Endodermal cell (in vitro differentiated cells): ENCODE data around the gene RPAP3. TPM values are rescaled to one million over a fixed set of nuclear protein-coding genes. Genes with fewer than 3 reads are reported as not detected.
A peak's percentile ranks its signal among the peaks of the same experiment; 100 is the strongest.

Experiments
- DNase-seq: peaks from one replicate; pipeline ENCODE4 v3.0.0-alpha.2; 2017
- H3K27ac ChIP-seq: 2 replicates; pipeline ENCODE4 v1.5.1; 2013; ENCODE audit warnings: mild to moderate bottlenecking, low read depth, low read length, moderate library complexity
- H3K27me3 ChIP-seq: 2 replicates; pipeline ENCODE4 v1.6.1; 2013; ENCODE audit warnings: mild to moderate bottlenecking, low read length, moderate library complexity; ENCODE audit not compliant: insufficient read depth, control insufficient read depth, poor library complexity, severe bottlenecking
- H3K36me3 ChIP-seq: 2 replicates; pipeline ENCODE4 v1.7.0; 2013; ENCODE audit warnings: mild to moderate bottlenecking, low read length, moderate library complexity; ENCODE audit not compliant: control insufficient read depth, insufficient read depth
- H3K4me1 ChIP-seq: one replicate; pipeline ENCODE4 v1.7.0; 2013; ENCODE audit warnings: low read length; ENCODE audit not compliant: control insufficient read depth, insufficient read depth
- H3K4me3 ChIP-seq: 2 replicates; pipeline ENCODE4 v1.5.1; 2013; ENCODE audit warnings: mild to moderate bottlenecking, low read length, moderate library complexity
- H3K9ac ChIP-seq: 2 replicates; pipeline ENCODE4 v1.6.1; 2013; ENCODE audit warnings: mild to moderate bottlenecking, low read length, moderate library complexity; ENCODE audit not compliant: poor library complexity, severe bottlenecking; ENCODE audit errors: extremely low read depth
- H3K9me3 ChIP-seq: 2 replicates; pipeline ENCODE4 v1.6.1; 2013; ENCODE audit warnings: mild to moderate bottlenecking, low read length, moderate library complexity; ENCODE audit not compliant: control insufficient read depth
- H3K27ac Mint-ChIP-seq: 2 replicates; pipeline ENCODE4 v1.8.0; 2020; ENCODE audit warnings: mixed read lengths
- H3K27me3 Mint-ChIP-seq: 2 replicates; pipeline ENCODE4 v1.8.0; 2021; ENCODE audit warnings: mild to moderate bottlenecking, mixed read lengths; ENCODE audit not compliant: insufficient read depth
- H3K36me3 Mint-ChIP-seq: 2 replicates; pipeline ENCODE4 v1.8.0; 2020; ENCODE audit warnings: low read depth, mixed read lengths
- H3K4me1 Mint-ChIP-seq: 2 replicates; pipeline ENCODE4 v1.8.0; 2020; ENCODE audit warnings: mixed read lengths
- H3K4me3 Mint-ChIP-seq: 2 replicates; pipeline ENCODE4 v1.8.0; 2020; ENCODE audit warnings: mild to moderate bottlenecking, moderate library complexity, mixed read lengths
- H3K9me3 Mint-ChIP-seq: 2 replicates; pipeline ENCODE4 v1.8.0; 2020; ENCODE audit warnings: mild to moderate bottlenecking, mixed read lengths
- WGBS, 2 experiments: methylation state at CpG; one replicate each; pipeline versions ENCODE4 v1.1.5 to v1.1.7; 2013; ENCODE audit warnings: missing lambda C conversion rate in 2 of 2, mixed read lengths in 1 of 2; ENCODE audit not compliant: insufficient coverage in 1 of 2, insufficient read length in 1 of 2; 5-methylcytosine and 5-hydroxymethylcytosine counted together
- total RNA-seq, 2 donors: library from RNA; stranded (reverse); fragmentation: NEBNext Ultra II Directional in 1 of 2; extraction: Animal tissue kit (Norgen Biotek cat#: 25700) in 1 of 2; gene quantifications; 2 replicates in 1 of 2; 3 replicates in 1 of 2; pipeline ENCODE4 v1.2.1, GENCODE V29; 2021
- TF ChIP-seq, protein P1 (sequence below): fragments of 200-600 bp; sonication (generic); conservative IDR thresholded peaks from 2 replicates; pipeline ENCODE4 v1.5.0; 2021; ENCODE audit warnings: antibody characterized with exemption, mild to moderate bottlenecking

The RPAP3 gene
- total RNA-seq, 2 donors from 2014 or later: 52.0 to 56.9 TPM

DNA sequence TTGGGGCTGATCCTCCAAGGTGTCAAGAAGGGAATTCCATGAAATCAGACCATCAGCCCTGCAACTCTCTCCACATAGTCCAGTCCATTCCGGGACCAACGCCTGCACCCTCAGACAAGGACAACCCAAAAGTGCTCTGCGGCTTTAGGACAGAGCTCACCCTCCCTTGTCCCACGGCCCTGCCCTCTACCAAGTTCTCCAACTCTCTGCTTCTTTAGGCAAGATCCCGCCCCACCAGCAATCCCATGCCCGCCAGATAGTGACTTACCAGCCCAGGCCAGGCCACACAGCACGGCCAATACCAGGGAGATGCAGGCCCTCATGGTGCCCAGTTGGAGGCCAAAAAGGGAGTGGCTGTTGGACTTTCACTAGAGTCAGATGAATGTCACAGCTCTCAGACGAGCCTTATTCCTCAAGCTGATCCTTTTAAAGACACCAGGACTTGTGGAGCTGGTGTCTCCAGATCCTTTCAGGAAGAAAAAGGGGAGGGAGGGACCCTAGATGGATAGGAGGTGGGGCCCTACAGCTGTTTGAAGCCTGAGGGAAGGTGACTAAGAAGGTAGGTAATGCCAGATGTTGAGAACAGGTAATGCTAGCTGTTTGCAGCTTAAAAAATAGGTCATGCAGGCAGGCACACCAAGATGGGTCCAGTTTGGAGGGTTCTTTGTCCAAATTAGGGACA, 19.4 kb upstream of the RPAP3 start, which contains the start of gene ENDOU:
TSS of gene ENDOU (minus strand) at position 400 of the 682 bp plus-strand sequence. CDS start at position 323, 77 bp downstream.
- H3K27me3 Mint-ChIP-seq: peaks cover 11% of the 10 kb centered on the region
- no peak for DNase-seq
- Histone ChIP-seq H3K9ac (no peak within 1 kb of the TSS), H3K9me3 (no peaks in the 10 kb centered on the region), H3K4me3 (no peak within 1 kb of the TSS), H3K36me3 (no peaks in the 10 kb centered on the region), H3K27me3 (no peaks in the 10 kb centered on the region), H3K27ac (no peak within 1 kb of the TSS), H3K4me1 (no peaks in the 10 kb centered on the region)
- no peaks in the 10 kb centered on the region for H3K4me1 Mint-ChIP-seq
- no peak within 1 kb of the TSS for H3K4me3 Mint-ChIP-seq
- H3K27ac Mint-ChIP-seq: no peak within 1 kb of the TSS
- TF ChIP-seq, protein P1, sequence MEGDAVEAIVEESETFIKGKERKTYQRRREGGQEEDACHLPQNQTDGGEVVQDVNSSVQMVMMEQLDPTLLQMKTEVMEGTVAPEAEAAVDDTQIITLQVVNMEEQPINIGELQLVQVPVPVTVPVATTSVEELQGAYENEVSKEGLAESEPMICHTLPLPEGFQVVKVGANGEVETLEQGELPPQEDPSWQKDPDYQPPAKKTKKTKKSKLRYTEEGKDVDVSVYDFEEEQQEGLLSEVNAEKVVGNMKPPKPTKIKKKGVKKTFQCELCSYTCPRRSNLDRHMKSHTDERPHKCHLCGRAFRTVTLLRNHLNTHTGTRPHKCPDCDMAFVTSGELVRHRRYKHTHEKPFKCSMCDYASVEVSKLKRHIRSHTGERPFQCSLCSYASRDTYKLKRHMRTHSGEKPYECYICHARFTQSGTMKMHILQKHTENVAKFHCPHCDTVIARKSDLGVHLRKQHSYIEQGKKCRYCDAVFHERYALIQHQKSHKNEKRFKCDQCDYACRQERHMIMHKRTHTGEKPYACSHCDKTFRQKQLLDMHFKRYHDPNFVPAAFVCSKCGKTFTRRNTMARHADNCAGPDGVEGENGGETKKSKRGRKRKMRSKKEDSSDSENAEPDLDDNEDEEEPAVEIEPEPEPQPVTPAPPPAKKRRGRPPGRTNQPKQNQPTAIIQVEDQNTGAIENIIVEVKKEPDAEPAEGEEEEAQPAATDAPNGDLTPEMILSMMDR: no peak
- H3K36me3 Mint-ChIP-seq: no peaks in the 10 kb centered on the region
- WGBS, 2 experiments: 87 to 88% methylated on average over 1 to 8 of the region's 8 CpGs
- no peaks in the 10 kb centered on the region for H3K9me3 Mint-ChIP-seq

- H3K36me3 Mint-ChIP-seq: no peaks in the 10 kb centered on the region
- H3K27ac Mint-ChIP-seq: no peak overlapping the region
- Histone ChIP-seq H3K4me1 (peaks cover 1% of the 10 kb centered on the region), H3K27ac (no peak overlapping the region), H3K36me3 (no peaks in the 10 kb centered on the region), H3K4me3 (no peak overlapping the region), H3K9ac (no peak overlapping the region), H3K9me3 (no peaks in the 10 kb centered on the region), H3K27me3 (no peaks in the 10 kb centered on the region)
- TF ChIP-seq, protein P1: no peak
- WGBS, 2 experiments: 91 to 96% methylated on average over 4 to 5 of the region's 5 CpGs
- no peaks in the 10 kb centered on the region for H3K9me3 Mint-ChIP-seq
- peaks cover 11% of the 10 kb centered on the region for H3K27me3 Mint-ChIP-seq
- no peak overlapping the region for H3K4me3 Mint-ChIP-seq
- peaks cover 3% of the 10 kb centered on the region for H3K4me1 Mint-ChIP-seq
- DNase-seq: peak; percentile 45
Measured at GRCh38 chr12:47722941-47723631, 17.3 kb upstream of the RPAP3 start.

DNA sequence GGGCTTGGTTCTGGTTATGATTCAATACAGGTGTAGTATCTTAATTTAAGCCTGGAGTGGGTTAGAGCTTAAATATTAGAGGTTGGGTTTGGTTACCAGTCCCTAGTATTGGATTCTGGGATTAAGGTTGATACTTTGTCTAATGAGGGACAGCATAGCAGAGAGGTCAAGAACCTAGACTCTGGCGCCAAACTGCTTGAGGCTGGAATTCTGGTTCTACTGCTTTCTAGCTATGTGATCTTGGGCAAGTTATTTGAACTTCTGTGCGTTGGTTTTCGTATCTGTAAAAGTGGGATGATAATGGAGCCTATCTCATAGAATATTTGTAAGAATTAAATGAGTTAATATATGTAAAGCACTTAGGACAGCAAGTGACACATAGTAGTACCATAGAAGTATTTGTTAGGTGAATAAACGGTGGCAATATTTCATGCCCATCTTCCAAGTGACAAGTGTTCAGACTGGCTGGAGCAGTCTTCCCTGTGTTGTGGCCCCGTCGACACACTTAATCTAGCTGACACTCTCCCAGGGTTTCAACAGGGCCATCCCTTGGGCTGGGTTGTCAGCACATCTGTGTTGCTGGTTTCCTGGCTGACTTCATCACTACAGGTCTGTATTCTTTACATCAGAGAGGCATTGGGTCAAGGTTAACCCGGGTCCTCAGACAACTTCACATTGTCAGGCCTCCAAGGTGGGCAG, 16.5 kb upstream of the RPAP3 start:
- Mint-ChIP-seq H3K4me3 (no peak overlapping the region), H3K9me3 (no peaks in the 10 kb centered on the region), H3K27me3 (peaks cover 11% of the 10 kb centered on the region), H3K27ac (no peak overlapping the region), H3K36me3 (no peaks in the 10 kb centered on the region), H3K4me1 (peaks cover 8% of the 10 kb centered on the region)
- Histone ChIP-seq H3K36me3 (no peaks in the 10 kb centered on the region), H3K27me3 (no peaks in the 10 kb centered on the region), H3K9me3 (no peaks in the 10 kb centered on the region), H3K4me3 (no peak overlapping the region), H3K4me1 (peaks cover 6% of the 10 kb centered on the region), H3K9ac (no peak overlapping the region), H3K27ac (no peak overlapping the region)
- peak; percentile 33 for DNase-seq
- 86 to 90% methylated on average over 6 to 7 of the region's 7 CpGs for WGBS, 2 experiments
- TF ChIP-seq, protein P1: no peak
